GM21423 (cell line): ENCODE measurements around the gene SMIM13.

Source experiments
- ATAC-seq: cut with Tn5 transposase; IDR thresholded peaks from one replicate; pipeline ENCODE4 v1.9.1; 2021; ENCODE audit warnings: mild to moderate bottlenecking, moderate library complexity; ENCODE audit not compliant: unreplicated experiment

SMIM13 gene

DNA sequence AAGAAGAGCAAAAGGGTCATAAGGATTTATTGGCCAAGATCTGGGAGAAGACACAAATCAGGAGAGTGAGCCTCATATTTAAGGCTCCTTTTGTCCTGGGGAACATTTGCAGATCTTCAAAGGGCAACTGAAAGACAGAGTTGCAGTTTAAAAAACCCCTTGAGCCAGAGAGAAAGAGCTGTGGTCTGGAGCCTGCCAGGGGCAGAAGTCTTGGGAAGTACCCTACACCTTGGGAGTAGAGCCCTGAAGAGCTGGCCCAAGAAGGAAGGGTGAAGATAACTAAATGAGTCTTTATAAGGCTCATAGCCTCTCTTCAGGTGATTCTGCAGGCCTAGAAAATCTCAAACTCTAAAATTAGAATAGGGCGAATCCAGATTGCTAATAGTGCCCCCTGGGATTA, 57.9 kb downstream of the SMIM13 start:
- no peak for ATAC-seq

DNA sequence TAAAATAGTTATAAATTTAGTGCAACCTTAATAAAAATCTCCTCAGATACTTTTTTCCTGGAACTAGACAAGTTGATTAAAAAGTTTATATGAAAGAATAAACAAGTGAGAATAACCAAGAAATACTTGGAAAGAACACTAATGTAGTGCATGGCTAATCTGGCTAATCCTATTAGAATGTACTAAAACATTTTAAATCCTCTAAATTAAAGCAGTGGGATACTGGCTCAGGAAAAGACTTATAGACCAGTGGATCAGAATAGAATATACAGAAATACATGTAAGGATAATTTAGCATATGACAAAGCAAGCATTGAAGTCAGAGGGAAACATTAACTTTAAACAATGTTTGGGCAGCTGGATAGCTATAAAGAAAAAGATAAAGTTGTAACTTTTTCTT, 58.9 kb downstream of the SMIM13 start:
- ATAC-seq, result no peak

DNA sequence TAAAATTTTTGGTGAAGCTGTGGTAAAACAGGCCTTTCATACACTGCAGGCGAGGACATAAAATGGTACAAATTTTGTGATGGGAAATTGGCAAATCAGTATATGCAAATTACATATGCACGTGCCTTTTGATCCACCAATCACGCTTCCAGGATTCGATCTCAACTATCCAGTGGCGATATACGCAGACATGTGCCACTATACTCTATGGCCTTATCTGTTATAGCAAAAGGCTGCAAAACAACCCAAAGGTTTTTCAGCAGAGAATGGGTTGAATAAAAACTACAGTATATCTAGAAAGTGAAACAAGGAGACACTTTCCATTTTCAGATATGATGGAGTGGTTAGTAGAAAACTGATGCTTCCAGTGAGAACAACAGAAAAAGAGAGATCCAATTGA, 59.8 kb downstream of the SMIM13 start:
- no peak for ATAC-seq

DNA sequence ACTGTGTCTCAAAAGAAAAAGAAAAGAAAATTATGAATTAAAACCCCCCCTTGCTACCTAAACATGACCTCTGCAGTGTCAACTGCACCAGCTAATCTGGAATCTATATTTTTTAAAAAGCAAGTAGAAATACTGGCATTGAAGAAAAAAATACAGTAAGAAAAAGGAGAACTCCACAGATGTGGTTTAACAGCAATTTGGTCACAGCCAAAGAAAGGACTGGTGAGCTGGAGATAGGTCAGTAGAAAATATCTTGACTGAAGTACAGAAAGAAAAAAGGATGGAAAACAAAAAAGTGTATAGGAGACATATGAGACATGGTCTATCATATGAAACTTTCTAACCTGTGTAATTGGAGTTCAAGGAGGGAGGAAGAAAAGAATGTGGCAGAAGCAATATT, 62.0 kb downstream of the SMIM13 start:
- ATAC-seq, result no peak

DNA sequence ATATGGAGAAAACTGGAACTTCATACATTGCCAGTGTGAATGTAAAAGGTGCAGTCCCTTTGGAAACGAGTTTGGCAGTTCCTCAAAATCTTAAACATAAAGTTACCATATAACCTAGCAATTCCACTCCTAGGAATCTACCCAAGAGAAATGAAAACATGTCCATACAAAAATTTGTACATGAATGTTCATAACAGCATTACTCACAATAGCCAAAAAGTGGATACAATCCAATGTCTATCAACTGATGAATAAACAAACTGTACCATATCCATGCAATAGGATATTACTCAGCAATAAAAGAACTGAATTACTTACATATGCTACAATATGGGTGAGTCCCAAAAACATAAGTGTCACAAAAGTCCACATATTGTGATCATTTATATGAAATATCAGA, 66.6 kb downstream of the SMIM13 start:
- no peak for ATAC-seq

DNA sequence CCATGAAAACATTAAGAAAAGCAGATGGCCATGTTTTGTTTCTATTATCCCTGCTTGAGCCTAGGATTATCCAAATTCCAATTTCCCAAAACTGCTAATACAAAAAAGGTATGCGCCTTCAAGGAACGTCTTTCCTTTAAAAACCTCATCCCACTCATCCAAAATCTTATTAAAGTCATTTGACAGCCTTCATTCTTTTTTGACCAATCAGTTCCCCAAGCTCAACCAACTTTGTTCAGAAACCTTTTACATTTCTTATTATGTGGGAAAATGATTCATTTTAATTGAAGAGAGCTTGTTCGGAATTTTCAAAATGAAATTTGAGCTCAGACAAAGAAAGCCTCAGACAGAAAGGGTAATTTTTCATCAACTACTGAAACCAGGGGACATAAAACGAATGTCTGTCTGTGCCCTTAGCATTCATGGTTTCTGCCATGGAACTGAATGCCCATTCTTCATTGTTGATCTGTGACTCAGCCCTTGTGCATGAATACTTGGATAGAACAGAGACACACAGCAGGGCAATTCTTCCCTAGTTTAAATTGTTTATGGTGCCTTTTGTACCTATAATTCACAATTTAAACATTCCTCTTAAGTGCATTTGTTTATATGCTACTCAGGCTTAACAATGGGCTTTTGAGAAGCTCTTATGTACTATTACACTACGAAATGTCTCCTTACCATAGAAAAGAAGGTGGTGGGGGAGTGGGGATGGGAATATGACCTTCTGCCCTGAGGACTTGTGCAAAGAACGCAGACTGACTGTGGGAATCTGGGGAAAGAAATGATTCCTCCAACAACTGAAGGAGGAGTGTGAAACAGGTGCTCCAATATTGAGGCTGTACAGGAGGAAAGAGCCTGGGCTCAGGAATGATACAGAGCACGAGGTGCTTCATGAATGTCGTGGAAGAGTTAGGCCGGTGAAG, 67.7 kb downstream of the SMIM13 start:
- ATAC-seq, result no peak

DNA sequence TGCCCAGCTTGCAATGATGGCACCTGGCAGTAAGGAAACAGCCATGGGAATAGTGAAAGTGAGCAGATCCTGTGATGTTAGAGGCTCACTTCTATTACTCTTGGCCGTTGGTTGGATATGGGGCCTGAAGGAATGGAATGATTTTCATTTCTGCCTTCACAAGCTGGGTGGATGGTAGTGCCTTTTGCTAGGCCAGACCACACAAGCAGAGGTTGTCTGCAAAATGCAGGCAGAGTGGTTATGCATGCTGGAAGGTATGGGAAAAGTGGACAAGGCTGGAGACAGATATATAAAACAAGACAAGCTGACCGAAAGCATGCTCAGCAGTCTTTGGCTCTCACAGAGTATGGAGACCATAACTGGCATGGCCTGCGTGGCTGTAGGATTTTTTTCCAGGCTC, 68.6 kb downstream of the SMIM13 start:
- ATAC-seq, result no peak

DNA sequence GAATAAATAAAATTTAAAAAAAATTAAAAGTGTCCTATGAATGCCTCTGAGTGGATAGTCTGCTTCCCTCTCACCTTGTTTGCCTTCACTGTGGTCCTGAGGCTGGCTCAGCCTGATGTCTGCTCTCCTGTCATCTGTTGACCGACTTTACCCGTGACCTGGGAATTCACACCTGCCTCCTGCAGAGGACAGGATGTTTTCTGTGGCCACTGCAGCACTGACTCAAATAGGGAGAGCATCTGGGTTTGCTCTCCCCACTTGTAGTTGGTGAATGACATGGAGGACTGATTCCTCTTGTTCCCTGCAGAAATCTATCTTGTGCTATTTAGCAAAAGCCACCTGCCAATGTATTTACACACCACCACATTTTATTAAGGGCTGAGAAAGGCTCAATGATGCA, 70.3 kb downstream of the SMIM13 start:
- ATAC-seq, result no peak

DNA sequence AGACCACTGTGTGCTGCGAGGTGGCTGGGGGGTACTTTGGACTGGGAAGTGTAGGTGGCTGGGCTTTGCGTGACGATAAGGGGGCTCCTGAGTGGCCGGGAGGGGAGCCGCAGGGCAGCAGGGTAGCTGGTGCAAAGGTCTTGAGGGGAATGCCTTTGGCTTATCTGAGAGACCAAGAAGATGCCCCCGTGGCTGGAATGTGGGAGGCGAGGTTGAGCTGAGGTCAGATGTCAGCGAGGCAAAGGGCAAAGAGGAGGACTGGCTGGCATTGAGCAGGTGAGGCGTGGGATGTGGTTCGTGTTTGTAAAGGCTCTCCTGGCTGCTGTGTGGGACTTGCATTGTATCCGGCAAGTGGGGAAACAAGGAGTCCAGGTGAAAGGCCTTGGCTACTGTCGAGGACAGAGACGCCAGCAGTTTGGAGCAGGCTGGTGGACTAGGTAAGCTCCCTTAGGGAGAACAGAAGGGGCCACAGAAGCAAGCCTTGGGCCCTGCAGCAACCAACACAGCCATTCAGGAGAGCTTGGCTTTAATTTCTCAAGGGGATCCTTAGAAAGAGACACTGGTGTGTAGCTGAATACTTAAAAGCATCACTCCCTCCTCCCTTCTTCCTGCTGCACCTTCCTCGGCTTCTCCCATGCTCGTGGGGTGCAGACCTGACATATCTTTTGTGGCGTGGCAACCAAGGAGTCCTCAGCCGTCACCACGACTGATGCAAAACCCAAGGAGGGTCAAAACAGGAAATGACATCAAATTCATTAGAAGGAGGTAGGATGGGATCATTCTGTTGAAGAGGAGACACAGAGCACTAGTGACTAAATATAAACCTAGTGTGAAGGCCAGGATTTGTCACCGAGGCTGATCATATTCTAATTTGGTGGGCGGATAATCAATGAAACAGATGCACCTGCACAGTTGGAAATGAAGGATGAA, 71.3 kb downstream of the SMIM13 start:
- ATAC-seq, result no peak

DNA sequence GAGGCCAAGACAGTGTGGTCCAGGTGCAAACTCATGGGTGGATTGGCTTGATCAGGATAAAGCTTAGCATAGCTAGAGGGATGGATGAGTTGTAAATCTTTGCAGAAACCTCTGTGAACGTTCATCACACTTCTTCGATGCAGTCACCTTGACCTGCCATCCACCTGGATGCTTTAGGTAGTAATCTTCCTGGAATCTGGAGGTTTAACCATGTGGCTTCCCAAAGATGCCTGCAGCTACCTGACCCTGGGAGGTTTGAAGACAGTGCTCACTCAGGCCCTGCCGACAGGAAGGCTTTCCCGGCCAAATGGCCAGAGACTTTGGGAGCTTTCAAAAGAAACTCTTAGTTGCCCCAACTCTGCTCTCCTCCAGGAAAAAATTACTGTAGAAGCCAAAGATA, 73.3 kb downstream of the SMIM13 start:
- no peak for ATAC-seq

DNA sequence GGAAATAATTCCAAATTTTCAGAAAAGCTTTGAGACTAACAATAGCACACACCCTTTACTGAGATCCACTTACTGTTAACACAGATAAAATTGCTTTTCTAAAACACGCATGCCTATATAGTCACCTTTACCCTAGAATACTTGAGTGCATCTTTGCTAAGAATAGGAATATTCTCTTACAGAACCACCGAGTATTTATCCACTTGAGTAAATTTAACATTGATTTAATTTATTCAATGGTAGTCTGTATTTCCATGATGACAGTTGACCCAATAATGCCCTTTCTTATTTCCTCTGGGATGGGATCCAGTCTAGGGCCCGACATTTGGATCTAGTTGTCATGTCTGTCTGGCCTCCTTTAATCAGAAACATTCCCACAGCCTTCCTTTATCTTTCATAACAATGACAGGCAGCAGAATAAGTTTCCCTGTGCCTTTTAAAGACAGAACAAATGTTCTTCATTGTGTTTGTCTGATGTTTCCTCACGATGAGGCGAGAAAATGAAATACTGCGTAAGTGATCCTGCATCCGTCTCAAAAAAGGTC, 74.5 kb downstream of the SMIM13 start:
- no peak for ATAC-seq

DNA sequence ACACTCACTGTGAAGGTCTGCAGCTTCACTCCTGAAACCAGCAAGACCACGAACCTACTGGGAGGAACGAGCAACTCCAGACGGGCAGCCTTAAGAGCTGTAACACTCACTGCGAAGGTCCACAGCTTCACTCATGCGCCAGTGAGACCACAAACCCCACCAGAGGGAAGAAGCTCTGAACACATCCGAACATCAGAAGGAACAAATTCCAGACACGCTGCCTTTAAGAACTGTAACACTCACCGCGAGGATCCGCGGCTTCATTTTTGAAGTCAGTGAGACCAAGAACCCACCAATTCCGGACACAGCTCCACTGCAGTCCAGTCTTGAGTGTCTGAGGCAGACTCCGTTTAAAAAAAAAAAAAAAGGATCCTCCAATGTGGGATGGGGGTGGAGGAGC, 78.3 kb downstream of the SMIM13 start:
- ATAC-seq, result no peak

DNA sequence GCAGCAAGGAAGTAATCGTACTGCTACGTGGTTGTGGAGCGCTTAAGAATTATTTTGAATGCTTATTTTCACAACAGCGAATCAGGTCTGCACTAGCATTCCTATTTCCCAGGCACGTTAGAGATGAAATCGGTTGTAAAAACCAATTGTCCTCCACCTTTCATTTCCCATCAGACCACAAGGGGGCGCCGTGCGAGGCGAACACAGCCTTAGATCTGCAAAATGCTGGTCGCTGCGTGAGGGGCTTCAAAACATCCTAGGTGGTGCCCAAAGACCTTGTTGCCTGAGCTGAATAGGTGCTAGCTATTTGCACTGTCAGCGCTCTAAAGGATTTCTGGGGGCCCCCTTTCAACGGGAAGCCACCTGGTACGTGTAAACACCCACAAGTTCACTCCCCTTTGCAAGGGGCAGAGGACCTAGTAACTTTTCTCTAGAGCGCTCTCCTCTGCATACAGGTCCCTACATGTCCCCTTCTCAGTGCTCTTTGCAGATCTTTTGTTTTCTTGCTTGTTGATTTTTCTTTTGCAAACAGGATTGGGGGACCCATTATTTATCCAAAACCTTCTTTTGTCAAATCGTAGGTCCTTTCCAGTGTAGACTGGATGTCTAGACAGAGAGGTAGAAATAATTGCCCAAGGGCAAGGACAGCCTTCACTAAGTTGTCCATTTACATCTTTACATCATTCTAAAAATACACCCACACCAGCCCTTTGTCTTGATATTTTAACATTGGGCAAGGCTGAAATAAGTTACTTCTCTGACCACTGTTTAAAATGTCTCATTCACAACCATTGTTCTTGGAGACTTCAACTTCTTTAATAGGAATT, 79.1 kb downstream of the SMIM13 start:
- ATAC-seq, result no peak

DNA sequence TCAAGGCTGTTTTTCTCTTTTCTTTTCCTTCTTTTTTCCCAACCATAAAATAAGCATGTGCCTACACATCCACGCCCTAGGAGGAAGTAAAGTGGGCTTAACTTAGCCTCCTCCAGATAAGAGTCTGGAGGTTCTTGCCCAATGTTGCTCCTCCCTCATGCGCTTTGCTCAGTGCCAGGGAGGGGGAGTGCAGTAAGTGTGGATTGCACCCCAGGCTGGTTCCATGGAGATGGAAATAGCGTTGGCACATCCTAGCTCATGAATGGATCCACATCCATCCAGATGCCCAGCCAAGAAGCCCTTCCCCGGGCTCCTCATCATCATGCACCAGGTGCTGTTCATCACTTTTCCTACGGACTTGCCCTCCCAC, 80.6 kb downstream of the SMIM13 start:
- ATAC-seq, result no peak

DNA sequence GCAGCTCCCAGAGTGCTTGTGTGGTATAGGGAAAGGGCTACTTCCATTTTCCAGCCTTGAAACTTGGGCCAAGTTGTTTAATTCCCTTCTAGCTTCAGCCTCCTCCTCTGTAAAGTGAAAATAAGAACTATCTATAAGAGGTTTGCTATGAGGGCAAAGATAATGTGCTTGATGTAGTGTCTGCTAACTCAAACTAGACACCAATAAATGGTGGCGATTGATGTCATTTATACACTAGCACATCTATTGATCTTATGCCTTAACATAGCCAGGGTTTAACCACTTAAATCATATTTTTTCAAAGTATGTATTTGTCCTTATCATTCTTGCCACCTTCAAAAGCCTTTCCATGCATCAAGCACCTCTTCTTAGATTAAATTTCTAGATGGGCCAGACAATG, 83.6 kb downstream of the SMIM13 start:
- ATAC-seq, result no peak

DNA sequence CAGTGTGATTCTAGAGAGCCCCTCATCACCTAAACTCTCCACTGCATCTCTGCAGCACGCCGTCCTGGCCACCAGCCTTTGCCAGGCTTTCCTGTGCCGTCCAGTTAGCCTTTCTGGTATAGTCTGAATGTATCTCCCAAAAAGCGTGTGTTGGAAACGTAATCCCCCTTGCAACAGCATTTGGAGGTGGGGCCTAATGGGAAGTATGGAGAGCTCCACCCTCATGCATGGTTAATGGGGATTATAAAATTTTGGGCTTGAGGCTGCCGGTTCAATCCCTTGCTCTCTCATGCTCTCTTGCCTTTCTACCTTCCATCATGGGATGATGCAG, 85.4 kb downstream of the SMIM13 start:
- ATAC-seq, result no peak

DNA sequence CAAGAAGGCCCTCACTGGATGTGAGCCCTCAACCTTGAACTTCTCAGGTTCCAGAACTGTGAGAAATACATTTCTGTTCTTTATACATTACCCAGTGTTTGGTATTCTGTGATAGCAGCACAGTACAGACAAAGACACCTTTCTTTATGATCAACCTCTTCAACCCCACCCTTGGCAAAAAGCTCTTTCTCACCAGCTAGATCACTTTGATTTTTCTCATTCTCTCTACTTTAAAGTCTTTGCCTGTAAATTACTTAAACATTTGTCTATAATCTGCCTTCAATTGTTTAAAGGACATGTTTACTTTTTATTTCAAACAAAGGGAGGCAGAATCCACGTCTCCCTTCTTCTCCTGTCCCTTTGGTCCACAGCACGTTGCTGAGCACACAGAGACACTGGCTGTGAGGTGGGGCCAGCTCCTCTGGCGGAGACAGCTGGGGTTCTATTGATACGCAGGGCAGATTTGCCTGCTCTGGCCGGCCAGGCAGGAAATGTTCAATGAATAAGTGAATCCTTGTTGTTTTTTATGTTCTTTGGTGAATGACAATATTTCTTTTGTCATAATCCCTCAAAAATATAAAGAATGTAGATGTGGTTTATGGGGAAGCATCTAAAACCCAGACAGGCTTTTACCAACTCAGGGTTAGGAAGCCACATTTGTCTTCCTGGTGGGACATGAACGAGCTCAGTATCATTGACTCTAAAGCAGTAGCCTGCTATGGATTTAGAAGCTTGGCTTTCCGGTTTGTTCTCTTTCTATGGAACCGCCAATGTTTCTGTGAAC, 86.0 kb downstream of the SMIM13 start:
- no peak for ATAC-seq

DNA sequence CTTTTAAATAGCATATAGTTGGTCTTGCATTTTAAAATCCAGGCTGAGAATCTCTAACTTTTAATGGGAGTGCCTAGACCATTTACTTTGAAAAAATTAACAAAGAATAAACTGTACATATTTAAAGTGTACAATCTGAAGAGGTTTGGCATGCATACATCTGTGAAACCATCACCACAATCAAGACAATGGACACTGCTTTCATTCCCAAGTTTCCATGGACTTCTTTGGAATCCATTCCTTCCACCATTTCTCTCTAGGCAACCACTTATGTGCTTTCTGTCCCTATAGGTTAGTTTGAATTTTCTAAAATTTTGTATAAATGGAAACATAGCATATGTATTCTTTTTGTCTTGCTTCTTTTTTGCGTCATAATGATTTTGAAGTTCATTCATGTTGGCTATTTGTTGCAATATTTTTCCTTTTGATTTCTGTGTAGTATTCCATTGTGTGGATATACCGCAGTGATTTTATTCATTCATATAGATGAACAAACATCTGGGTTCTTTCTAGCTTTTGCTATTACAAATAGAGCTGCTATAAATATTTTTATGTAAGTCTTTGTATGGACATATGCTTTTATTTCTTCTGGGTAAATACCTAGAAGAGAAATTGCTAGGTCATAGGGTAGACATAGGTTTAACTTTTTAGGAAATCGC, 88.0 kb downstream of the SMIM13 start:
- ATAC-seq, result no peak

DNA sequence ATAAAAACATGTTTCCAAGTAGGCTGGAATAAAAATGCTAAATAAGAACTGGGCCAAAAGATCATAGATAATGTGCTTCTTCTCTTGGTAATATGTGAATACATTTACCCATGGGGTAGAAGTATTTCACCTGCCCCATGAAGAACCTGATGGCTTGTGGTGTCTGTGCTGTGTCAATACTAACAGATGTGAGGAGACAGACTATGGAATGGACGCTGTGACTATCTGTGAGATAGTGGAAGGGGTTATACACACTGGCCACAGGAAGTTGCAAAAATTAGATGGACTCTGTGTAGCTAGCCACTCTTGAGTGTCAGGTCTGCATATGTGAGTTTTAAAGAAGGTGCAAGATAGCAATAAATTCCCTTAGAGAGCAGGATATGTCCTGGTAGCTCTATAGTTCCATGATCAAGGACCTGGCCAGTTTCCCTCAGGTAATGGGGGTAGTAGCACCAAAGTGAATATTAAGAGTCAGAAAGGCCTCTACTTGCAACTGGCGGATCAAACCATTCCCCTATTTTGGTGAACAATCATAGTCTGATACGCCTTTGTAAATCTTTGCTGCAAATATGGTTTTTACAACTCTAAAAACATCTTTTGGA, 90.2 kb downstream of the SMIM13 start:
- no peak for ATAC-seq
